DND-41 (cell line): ENCODE results near the gene RABGAP1L.

Source experiments
- ATAC-seq: fragments of 200-7000 bp; cut with Tn5 transposase; 3 replicates; pipeline ENCODE4 v1.9.1; 2021; ENCODE audit warnings: low read depth; ENCODE audit not compliant: insufficient read depth
- DNase-seq: peaks from one replicate; pipeline ENCODE4 v3.0.0-alpha.2; 2020
- H2AFZ ChIP-seq: 2 replicates; pipeline ENCODE4 v1.6.0; 2012; ENCODE audit warnings: low read depth, low read length
- H3K27ac ChIP-seq: 2 replicates; pipeline ENCODE4 v1.5.1; 2012; ENCODE audit warnings: low read length, inconsistent platforms
- H3K27me3 ChIP-seq: fragments of 200-600 bp; sonication (generic); 2 replicates; pipeline ENCODE4 v1.6.0; 2012; ENCODE audit warnings: low read length, mild to moderate bottlenecking, inconsistent platforms; ENCODE audit not compliant: insufficient read depth, poor library complexity
- H3K36me3 ChIP-seq: 2 replicates; pipeline ENCODE4 v1.5.1; 2012; ENCODE audit warnings: low read length, inconsistent platforms; ENCODE audit not compliant: insufficient read depth
- H3K4me1 ChIP-seq: 2 replicates; pipeline ENCODE4 v1.5.1; 2012; ENCODE audit warnings: mild to moderate bottlenecking, low read length; ENCODE audit not compliant: insufficient read depth
- H3K4me2 ChIP-seq: 2 replicates; pipeline ENCODE4 v1.6.0; 2012; ENCODE audit warnings: mild to moderate bottlenecking, moderate library complexity, low read length, inconsistent platforms; ENCODE audit not compliant: insufficient read depth
- H3K4me3 ChIP-seq, 2 experiments: fragments of 200-600 bp in 1 of 2; shearing (Covaris generic) in 1 of 2; 2 replicates each; pipeline ENCODE4 v1.5.1; 2012 to 2016; ENCODE audit warnings: inconsistent platforms in 2 of 2, low read length in 2 of 2, mild to moderate bottlenecking in 2 of 2, low read depth in 1 of 2, moderate library complexity in 1 of 2
- H3K79me2 ChIP-seq: 2 replicates; pipeline ENCODE4 v1.6.0; 2012; ENCODE audit warnings: low read length, inconsistent platforms; ENCODE audit not compliant: insufficient read depth
- H3K9ac ChIP-seq: 2 replicates; pipeline ENCODE4 v1.6.0; 2012; ENCODE audit warnings: low read depth, mild to moderate bottlenecking, inconsistent platforms, low read length, moderate library complexity
- H3K9me3 ChIP-seq: 2 replicates; pipeline ENCODE4 v1.5.1; 2012; ENCODE audit warnings: low read length, moderate library complexity, mild to moderate bottlenecking, inconsistent platforms; ENCODE audit not compliant: insufficient read depth, severe bottlenecking
- H4K20me1 ChIP-seq: 2 replicates; pipeline ENCODE4 v1.6.0; 2012; ENCODE audit warnings: low read length; ENCODE audit not compliant: insufficient read depth
- CTCF ChIP-seq: IDR thresholded peaks from 2 replicates; pipeline ENCODE4 v1.5.1; 2012; ENCODE audit warnings: borderline replicate concordance, low read length, moderate library complexity, mild to moderate bottlenecking; ENCODE audit not compliant: poor library complexity, severe bottlenecking; ENCODE audit errors: extremely low read depth
- EZH2 ChIP-seq: IDR thresholded peaks from 3 replicates; pipeline ENCODE4 v1.6.1; 2012; ENCODE audit warnings: borderline replicate concordance, low read depth, mild to moderate bottlenecking, moderate library complexity, low read length, inconsistent platforms; ENCODE audit not compliant: severe bottlenecking

RABGAP1L gene

DNA sequence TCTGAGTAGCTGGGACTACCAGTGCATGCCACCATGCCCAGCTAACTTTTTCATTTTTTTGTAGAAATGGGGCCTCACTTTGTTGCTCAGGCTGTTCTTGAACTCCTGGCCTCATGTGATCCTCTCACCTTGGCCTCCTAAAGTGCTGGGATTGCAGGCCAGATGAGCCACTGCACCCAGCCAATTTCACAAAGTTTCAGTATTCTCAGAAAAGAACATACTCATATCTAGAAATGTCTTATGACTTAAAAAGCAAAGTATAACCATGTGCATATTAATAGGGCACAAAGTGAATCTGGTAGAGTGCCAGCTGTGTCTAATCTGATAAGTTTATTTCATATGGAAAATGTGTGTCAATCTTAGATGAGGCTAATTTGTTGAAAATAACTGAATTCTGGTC is 752.9 kb downstream of the RABGAP1L start:
- Histone ChIP-seq H3K79me2 (no peaks in the 10 kb centered on the region), H3K4me1 (no peaks in the 10 kb centered on the region), H3K27ac (no peak overlapping the region), H2AFZ (no peak overlapping the region), H3K4me3 (no peak overlapping the region), H3K9me3 (no peaks in the 10 kb centered on the region), H3K4me2 (no peak overlapping the region), H3K36me3 (no peaks in the 10 kb centered on the region), H3K9ac (no peak overlapping the region), H3K27me3 (no peaks in the 10 kb centered on the region), H4K20me1 (no peaks in the 10 kb centered on the region)
- no peak for TF ChIP-seq EZH2
- TF ChIP-seq CTCF: no peak
- DNase-seq (no peak), ATAC-seq (no peak)

- no peak overlapping the region for H3K4me3 ChIP-seq
- H3K27ac ChIP-seq: no peak overlapping the region
- H4K20me1 ChIP-seq: no peaks in the 10 kb centered on the region
- no peaks in the 10 kb centered on the region for H3K36me3 ChIP-seq
- no peak for DNase-seq
- H3K79me2 ChIP-seq: no peaks in the 10 kb centered on the region
- TF ChIP-seq CTCF (no peak), EZH2 (no peak)
- H3K27me3 ChIP-seq: no peaks in the 10 kb centered on the region
- H3K9ac ChIP-seq: no peak overlapping the region
- no peak overlapping the region for H2AFZ ChIP-seq
- no peaks in the 10 kb centered on the region for H3K9me3 ChIP-seq
- H3K4me1 ChIP-seq: no peaks in the 10 kb centered on the region
- H3K4me2 ChIP-seq: no peak overlapping the region
- ATAC-seq: no peak
Observed at GRCh38 chr1:174913225-174913903, 754.0 kb downstream of the RABGAP1L start.

- Histone ChIP-seq H2AFZ (no peak overlapping the region), H3K27ac (no peak overlapping the region), H3K4me2 (no peak overlapping the region), H3K79me2 (no peaks in the 10 kb centered on the region), H3K27me3 (no peaks in the 10 kb centered on the region), H3K4me3 (no peak overlapping the region), H4K20me1 (no peaks in the 10 kb centered on the region), H3K36me3 (no peaks in the 10 kb centered on the region), H3K9ac (no peak overlapping the region), H3K9me3 (peaks cover 1% of the 10 kb centered on the region), H3K4me1 (no peaks in the 10 kb centered on the region)
- no peak for ATAC-seq
- no peak for DNase-seq
- TF ChIP-seq EZH2 (no peak), CTCF (no peak)
Observed at GRCh38 chr1:174914991-174915390, 755.7 kb downstream of the RABGAP1L start.
